ENCODE measurements around the gene IDE.
"Not testable (repeated sequence)": the region's sequence is repeated elsewhere in the genome, so short reads cannot be mapped to it uniquely, and the experiment has no call there.

IDE gene

GRCh38 chr10:92418891-92419290, 155.0 kb downstream of the IDE start:
- Histone ChIP-seq H2AFZ (ENCODE audit: low read depth, low read length) (no peak overlapping the region), H3K9me3 (ENCODE audit: low read length) (peaks cover 10% of the 10 kb centered on the region), H3K27me3 (ENCODE audit: insufficient read depth, low read length) (peaks cover 18% of the 10 kb centered on the region)

GRCh38 chr10:92418221-92418620, 155.7 kb downstream of the IDE start:
- Histone ChIP-seq H3K27me3 (ENCODE audit: insufficient read depth, low read length) (peaks cover 18% of the 10 kb centered on the region), H2AFZ (ENCODE audit: low read depth, low read length) (no peak overlapping the region), H3K36me3 (ENCODE audit: insufficient read depth, low read length) (no peaks in the 10 kb centered on the region)

More at GRCh38 chr10:92418891-92419290, 155.0 kb downstream of the IDE start:
- Histone ChIP-seq H3K36me3 (ENCODE audit: insufficient read depth, low read length) (no peaks in the 10 kb centered on the region), H3K4me1 (ENCODE audit: insufficient read depth, low read length) (no peaks in the 10 kb centered on the region), H3K4me3 (ENCODE audit: low read length) (no peak overlapping the region)

GRCh38 chr10:92413519-92413918, 160.4 kb downstream of the IDE start:
- Histone ChIP-seq H3K27me3 (ENCODE audit: insufficient read depth, low read length) (no peaks in the 10 kb centered on the region), H3K9me3 (ENCODE audit: low read length) (no peaks in the 10 kb centered on the region), H3K4me1 (ENCODE audit: insufficient read depth, low read length) (no peaks in the 10 kb centered on the region), H3K36me3 (ENCODE audit: insufficient read depth, low read length) (no peaks in the 10 kb centered on the region), H3K4me3 (ENCODE audit: low read length) (no peak overlapping the region), H2AFZ (ENCODE audit: low read depth, low read length) (no peak overlapping the region)

More at GRCh38 chr10:92418221-92418620, 155.7 kb downstream of the IDE start:
- Histone ChIP-seq H3K4me3 (ENCODE audit: low read length) (no peak overlapping the region), H3K4me1 (ENCODE audit: insufficient read depth, low read length) (no peaks in the 10 kb centered on the region), H3K9me3 (ENCODE audit: low read length) (peaks cover 9% of the 10 kb centered on the region)

GRCh38 chr10:92413011-92413410, 160.9 kb downstream of the IDE start:
- no peaks in the 10 kb centered on the region for H3K4me1 ChIP-seq (ENCODE audit: insufficient read depth, low read length)
- H3K27me3 ChIP-seq (ENCODE audit: insufficient read depth, low read length), result no peaks in the 10 kb centered on the region
- H3K36me3 ChIP-seq (ENCODE audit: insufficient read depth, low read length), result no peaks in the 10 kb centered on the region
- no peak overlapping the region for H3K4me3 ChIP-seq (ENCODE audit: low read length)
- no peak overlapping the region for H2AFZ ChIP-seq (ENCODE audit: low read depth, low read length)
- H3K9me3 ChIP-seq (ENCODE audit: low read length), result no peaks in the 10 kb centered on the region

- no peaks in the 10 kb centered on the region for H3K9me3 ChIP-seq (ENCODE audit: low read length)
Observed at GRCh38 chr10:92411406-92411805, 162.5 kb downstream of the IDE start.

GRCh38 chr10:92410501-92410900, 163.4 kb downstream of the IDE start:
- no peaks in the 10 kb centered on the region for H3K9me3 ChIP-seq (ENCODE audit: low read length)
- no peaks in the 10 kb centered on the region for H3K36me3 ChIP-seq (ENCODE audit: insufficient read depth, low read length)
- no peaks in the 10 kb centered on the region for H3K27me3 ChIP-seq (ENCODE audit: insufficient read depth, low read length)
- no peaks in the 10 kb centered on the region for H3K4me1 ChIP-seq (ENCODE audit: insufficient read depth, low read length)
- no peak overlapping the region for H3K4me3 ChIP-seq (ENCODE audit: low read length)
- no peak overlapping the region for H2AFZ ChIP-seq (ENCODE audit: low read depth, low read length)

More at GRCh38 chr10:92411406-92411805, 162.5 kb downstream of the IDE start:
- Histone ChIP-seq H3K4me3 (ENCODE audit: low read length) (no peak overlapping the region), H2AFZ (ENCODE audit: low read depth, low read length) (no peak overlapping the region), H3K4me1 (ENCODE audit: insufficient read depth, low read length) (no peaks in the 10 kb centered on the region), H3K36me3 (ENCODE audit: insufficient read depth, low read length) (no peaks in the 10 kb centered on the region), H3K27me3 (ENCODE audit: insufficient read depth, low read length) (no peaks in the 10 kb centered on the region)

GRCh38 chr10:92408017-92408361, 165.9 kb downstream of the IDE start:
- no peaks in the 10 kb centered on the region for H3K36me3 ChIP-seq (ENCODE audit: insufficient read depth, low read length)
- H2AFZ ChIP-seq (ENCODE audit: low read depth, low read length), result no peak overlapping the region
- H3K4me3 ChIP-seq (ENCODE audit: low read length), result no peak overlapping the region
- H3K27me3 ChIP-seq (ENCODE audit: insufficient read depth, low read length), result no peaks in the 10 kb centered on the region
- H3K9me3 ChIP-seq (ENCODE audit: low read length), result no peaks in the 10 kb centered on the region
- H3K4me1 ChIP-seq (ENCODE audit: insufficient read depth, low read length), result no peaks in the 10 kb centered on the region

GRCh38 chr10:92407305-92408016, 166.4 kb downstream of the IDE start:
- H3K4me3 ChIP-seq (ENCODE audit: low read length), result no peak overlapping the region
- H2AFZ ChIP-seq (ENCODE audit: low read depth, low read length), result no peak overlapping the region
- no peaks in the 10 kb centered on the region for H3K4me1 ChIP-seq (ENCODE audit: insufficient read depth, low read length)
- no peaks in the 10 kb centered on the region for H3K9me3 ChIP-seq (ENCODE audit: low read length)
- H3K27me3 ChIP-seq (ENCODE audit: insufficient read depth, low read length), result no peaks in the 10 kb centered on the region
- no peaks in the 10 kb centered on the region for H3K36me3 ChIP-seq (ENCODE audit: insufficient read depth, low read length)

GRCh38 chr10:92405419-92405924, 168.4 kb downstream of the IDE start:
- no peak overlapping the region for H3K4me3 ChIP-seq (ENCODE audit: low read length)
- no peak overlapping the region for H2AFZ ChIP-seq (ENCODE audit: low read depth, low read length)
- no peaks in the 10 kb centered on the region for H3K27me3 ChIP-seq (ENCODE audit: insufficient read depth, low read length)
- no peaks in the 10 kb centered on the region for H3K36me3 ChIP-seq (ENCODE audit: insufficient read depth, low read length)
- H3K4me1 ChIP-seq (ENCODE audit: insufficient read depth, low read length), result no peaks in the 10 kb centered on the region
- H3K9me3 ChIP-seq (ENCODE audit: low read length), result no peaks in the 10 kb centered on the region

- Histone ChIP-seq H3K27me3 (ENCODE audit: insufficient read depth, low read length) (no peaks in the 10 kb centered on the region), H3K36me3 (ENCODE audit: insufficient read depth, low read length) (no peaks in the 10 kb centered on the region), H3K4me3 (ENCODE audit: low read length) (no peak overlapping the region), H3K4me1 (ENCODE audit: insufficient read depth, low read length) (no peaks in the 10 kb centered on the region), H2AFZ (ENCODE audit: low read depth, low read length) (no peak overlapping the region), H3K9me3 (ENCODE audit: low read length) (no peaks in the 10 kb centered on the region)
Observed at GRCh38 chr10:92404612-92405418, 169.1 kb downstream of the IDE start.

GRCh38 chr10:92402234-92402633, 171.7 kb downstream of the IDE start:
- H3K4me3 ChIP-seq (ENCODE audit: low read length); H2AFZ ChIP-seq (ENCODE audit: low read depth, low read length); H3K4me1 ChIP-seq (ENCODE audit: insufficient read depth, low read length); H3K27me3 ChIP-seq (ENCODE audit: insufficient read depth, low read length); H3K9me3 ChIP-seq (ENCODE audit: low read length); H3K36me3 ChIP-seq (ENCODE audit: insufficient read depth, low read length): not testable (repeated sequence)

Data from neuron (in vitro differentiated cells).